Ovary (tissue), 3 donors: Measurements from ENCODE around the gene PKP1.

Experiments
- CTCF ChIP-seq, 3 donors: fragments of 450-650 bp in 2 of 3; fragments of 200-600 bp in 1 of 3; IDR thresholded peaks; one replicate each; pipeline versions ENCODE4 v1.5.1 to v1.8.0; 2016 to 2022; ENCODE audit warnings: antibody characterized with exemption in 3 of 3, mild to moderate bottlenecking in 1 of 3
- POLR2A ChIP-seq: fragments of 450-650 bp; IDR thresholded peaks from one replicate; pipeline ENCODE4 v1.6.1; 2017; ENCODE audit warnings: antibody characterized with exemption, mild to moderate bottlenecking, moderate library complexity
- donor health status: DM: no; HTN: no; CAD: no.

DNA sequence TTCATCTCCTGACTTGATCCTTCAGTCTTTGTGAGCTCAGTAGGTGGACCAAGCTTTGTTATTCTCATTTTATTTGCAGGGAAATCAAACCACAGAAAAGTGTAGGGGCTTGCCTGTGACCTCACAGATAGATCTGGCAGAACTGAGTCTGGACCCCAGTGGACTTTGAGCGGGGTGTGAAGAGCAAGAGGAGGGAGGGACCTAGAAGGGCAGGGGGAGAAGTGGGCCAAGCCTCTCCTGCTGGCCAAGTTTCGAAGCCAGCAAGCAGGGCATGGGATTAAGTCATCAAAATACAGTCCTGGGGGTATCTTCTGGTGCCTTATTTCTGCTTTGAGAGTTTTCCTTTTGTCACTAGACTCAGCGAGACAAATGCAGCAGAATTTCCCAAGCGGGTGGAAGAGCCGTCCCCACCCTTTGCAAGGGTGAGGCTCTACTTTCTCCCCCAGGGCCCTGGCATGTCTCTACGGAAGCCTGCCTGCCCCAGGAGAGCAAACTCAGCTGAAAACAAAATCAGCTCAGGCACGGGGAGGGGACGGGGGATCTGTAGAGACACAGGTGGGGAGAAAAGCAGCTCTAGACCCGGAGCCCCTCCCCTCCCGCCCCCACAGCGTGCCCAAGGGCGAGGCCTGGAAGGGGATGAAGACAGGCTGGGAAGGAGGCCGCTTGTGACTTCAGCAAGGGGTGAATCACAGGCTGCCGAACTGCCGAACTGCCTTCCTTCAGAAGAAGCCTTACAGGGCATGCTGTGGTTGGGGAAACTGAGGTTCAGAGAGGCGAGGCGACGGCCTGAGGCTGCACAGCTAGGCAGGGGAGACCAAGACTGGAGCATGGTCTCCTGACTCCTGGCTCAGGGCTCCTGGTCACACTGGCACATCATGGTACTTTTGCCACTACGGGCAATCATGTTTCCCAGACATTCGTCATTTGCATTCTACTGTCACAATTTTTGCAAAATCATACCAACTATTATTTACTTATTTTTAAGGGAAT is 19.2 kb downstream of the PKP1 start:
- TF ChIP-seq POLR2A: no peak
- TF ChIP-seq CTCF (IDR thresholded peaks at IDR 0.05): no peak
